HG03342 (cell line): ENCODE measurements around the gene TRAF3IP1.
"Not testable (repeated sequence)": the region's sequence is repeated elsewhere in the genome, so short reads cannot be mapped to it uniquely, and the experiment has no call there.

Source experiments
- ATAC-seq: cut with Tn5 transposase; IDR thresholded peaks from one replicate; pipeline ENCODE4 v1.9.1; 2021; ENCODE audit warnings: mild to moderate bottlenecking, moderate library complexity; ENCODE audit not compliant: unreplicated experiment

The TRAF3IP1 gene, protein sequence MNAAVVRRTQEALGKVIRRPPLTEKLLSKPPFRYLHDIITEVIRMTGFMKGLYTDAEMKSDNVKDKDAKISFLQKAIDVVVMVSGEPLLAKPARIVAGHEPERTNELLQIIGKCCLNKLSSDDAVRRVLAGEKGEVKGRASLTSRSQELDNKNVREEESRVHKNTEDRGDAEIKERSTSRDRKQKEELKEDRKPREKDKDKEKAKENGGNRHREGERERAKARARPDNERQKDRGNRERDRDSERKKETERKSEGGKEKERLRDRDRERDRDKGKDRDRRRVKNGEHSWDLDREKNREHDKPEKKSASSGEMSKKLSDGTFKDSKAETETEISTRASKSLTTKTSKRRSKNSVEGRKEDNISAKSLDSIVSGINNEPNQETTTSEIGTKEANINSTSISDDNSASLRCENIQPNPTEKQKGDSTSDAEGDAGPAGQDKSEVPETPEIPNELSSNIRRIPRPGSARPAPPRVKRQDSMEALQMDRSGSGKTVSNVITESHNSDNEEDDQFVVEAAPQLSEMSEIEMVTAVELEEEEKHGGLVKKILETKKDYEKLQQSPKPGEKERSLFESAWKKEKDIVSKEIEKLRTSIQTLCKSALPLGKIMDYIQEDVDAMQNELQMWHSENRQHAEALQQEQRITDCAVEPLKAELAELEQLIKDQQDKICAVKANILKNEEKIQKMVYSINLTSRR

DNA sequence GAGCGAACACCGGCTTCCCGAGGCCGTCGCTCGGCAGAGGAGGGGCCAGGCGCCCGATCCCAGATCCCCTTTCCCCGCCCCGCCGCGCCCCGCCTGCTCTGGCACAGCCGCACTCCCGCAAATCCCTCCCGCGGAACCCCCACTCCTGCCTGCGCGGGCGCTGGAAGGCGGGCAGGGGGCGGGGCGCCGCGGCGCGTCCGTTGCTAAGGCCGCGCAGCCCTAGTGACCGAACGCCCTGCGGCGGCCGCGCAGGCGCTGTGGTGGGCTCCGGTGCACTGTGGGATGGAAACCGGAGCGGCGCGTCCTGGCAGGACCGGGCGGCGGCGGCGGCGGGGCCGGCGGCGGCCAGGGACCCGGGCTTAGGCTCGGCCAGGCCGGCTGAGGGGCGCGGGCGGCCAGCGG is at the start of gene TRAF3IP1:
TRAF3IP1 (plus strand) TSS at position 273 of the 402 bp plus-strand sequence. CDS start 145 bp downstream, outside the sequence.
- peak; percentile 97 for ATAC-seq

DNA sequence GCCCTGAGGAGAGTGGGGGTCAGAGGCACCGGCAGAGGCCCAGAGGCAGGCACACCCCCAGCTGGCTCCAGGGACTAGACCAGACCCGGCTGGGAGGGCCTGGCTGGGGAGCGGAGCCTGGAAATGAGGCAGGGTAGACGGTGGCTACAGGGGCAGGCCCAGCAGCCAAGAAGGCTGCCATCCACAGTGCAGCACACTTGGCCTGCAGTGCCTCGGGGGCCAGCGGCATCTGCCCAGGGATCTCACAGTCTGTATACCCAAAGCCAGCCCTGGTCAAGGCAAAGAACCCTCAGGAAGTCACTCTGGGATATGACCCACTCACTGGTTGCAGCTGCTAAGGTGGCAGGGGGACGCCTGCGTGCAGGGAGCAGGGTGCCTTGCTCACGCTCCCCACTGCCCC is 49.7 kb upstream of the TRAF3IP1 start:
- no peak for ATAC-seq

DNA sequence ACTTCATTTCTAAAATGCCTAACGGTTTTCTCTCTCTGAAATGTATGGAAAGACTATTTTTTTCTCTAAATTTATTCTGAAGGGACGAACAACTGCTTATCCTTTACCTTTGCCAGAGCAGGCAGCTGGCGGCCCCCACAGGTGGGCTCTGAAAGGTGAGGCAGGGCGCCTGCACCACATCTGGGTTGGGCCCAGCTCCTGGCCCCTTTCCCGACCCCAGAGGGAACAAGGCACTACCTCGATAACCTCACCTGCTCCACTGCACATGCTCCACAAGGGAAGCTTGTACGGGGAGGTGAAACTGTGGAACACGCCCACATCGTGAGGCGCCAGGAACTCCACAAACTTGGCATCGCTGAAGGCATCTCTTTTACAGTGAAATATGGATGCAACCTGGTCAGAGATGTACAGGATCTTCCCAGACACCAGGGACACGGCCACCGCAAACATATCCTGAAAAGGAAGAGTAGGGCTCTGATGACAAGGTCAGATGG is 49.2 kb upstream of the TRAF3IP1 start:
- ATAC-seq = no peak

DNA sequence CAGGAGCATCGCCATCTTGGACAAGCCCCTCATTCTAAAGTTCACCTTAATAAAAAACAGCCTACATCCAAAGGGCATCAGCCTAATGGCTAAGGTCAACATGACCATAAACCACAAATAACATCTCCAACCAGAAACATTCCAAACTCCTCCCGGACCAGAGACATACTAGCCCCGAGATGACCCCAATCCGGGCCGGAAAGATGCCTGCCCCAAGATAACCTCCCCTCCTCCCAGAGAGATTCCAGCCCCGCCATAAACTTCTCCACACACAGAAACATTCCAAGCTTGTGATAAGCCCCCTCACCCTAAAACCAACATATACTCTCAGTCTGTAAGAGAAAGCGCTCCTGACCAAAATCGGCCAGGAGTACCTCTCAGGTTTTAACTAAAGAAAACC is 48.6 kb upstream of the TRAF3IP1 start:
- not testable (repeated sequence) for ATAC-seq

DNA sequence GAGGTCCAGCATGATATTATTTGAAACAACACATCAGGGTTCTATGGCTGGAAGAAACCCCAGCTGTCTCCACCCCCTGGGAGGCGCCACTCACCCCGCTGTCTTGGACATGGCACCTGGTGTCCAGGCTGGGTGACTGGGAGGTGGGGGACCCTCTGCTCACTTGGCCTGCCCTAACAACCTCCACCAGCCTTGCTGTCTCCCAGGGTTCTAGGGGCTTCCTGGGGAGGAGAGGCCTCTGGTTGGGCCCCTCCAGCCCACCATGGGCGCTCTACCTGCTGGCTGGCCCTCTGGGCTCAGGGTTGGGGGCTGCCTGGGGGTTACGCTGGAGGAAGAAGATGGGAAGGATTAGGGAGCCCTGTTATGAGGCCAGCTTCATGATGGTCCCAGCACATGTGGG is 48.2 kb upstream of the TRAF3IP1 start:
- no peak for ATAC-seq

DNA sequence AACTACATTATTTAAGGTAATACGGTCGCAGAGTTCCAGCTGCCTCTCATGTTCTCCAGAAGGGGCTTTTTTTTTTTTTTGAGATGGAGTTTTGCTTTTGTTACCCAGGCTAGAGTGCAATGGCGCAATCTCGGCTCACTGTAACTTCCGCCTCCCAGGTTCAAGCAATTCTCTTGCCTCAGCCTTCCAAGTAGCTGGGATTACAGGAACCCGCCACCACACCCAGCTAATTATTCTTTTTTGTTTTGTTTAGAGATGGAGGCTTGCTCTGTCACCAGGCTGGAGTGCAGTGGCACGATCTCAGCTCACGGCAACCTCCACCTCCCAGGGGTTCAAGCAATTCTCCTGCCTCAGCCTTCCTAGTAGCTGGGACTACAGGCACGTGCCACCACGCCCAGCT is 46.9 kb upstream of the TRAF3IP1 start:
- not testable (repeated sequence) for ATAC-seq

DNA sequence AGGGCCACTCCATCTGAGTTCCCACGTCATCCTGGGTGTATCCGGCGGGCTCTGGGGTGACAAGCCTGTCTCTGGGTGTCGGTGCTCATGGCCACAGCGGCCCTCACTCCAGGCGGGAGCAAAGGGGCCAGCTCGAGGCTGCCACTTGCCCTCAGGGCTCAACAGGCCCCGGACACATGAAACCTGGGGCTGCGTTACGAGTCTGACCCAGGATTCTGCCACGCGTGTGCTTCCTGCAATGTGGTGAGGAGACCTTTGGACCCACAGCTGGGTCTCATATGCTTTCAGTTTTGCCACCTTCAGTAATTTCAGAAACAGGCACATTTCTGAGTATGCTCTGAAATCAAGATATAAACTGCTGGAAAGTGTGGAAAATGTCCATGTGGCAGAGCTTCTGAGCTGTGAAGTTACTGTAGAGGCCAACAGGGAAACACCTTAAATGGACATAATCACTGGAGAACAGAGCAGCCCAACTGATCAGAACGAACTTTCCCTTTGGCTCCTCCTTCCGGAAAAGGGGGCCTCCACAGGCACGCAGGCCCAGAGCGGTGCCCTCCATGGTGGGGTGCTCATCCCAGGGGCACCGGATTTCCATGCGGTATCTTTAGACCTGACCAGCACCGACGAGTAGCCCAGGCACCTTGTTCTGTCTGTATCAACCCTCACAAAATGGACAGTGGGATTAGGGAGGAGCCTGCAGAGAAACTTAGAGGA is 46.0 kb upstream of the TRAF3IP1 start:
- ATAC-seq = no peak

DNA sequence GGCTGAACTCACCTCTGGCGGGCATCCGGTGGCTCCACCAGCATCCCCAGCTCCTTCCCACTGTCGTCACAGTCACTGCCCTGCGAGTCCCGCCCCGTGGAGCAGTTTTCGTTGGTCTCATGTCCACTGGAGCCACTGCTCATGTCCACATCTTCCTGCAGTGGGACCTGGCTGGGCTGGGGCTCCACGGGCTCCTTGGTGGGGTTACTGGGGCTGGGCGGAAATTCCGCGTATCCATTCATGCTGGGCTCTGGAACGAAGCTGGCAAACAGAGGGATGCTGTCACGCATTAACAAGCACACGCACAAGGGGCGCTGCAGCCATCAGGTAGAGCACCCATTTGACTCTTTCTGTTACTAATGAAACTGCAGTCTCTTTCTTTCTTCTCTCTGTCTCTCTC is 42.6 kb upstream of the TRAF3IP1 start:
- ATAC-seq = no peak

DNA sequence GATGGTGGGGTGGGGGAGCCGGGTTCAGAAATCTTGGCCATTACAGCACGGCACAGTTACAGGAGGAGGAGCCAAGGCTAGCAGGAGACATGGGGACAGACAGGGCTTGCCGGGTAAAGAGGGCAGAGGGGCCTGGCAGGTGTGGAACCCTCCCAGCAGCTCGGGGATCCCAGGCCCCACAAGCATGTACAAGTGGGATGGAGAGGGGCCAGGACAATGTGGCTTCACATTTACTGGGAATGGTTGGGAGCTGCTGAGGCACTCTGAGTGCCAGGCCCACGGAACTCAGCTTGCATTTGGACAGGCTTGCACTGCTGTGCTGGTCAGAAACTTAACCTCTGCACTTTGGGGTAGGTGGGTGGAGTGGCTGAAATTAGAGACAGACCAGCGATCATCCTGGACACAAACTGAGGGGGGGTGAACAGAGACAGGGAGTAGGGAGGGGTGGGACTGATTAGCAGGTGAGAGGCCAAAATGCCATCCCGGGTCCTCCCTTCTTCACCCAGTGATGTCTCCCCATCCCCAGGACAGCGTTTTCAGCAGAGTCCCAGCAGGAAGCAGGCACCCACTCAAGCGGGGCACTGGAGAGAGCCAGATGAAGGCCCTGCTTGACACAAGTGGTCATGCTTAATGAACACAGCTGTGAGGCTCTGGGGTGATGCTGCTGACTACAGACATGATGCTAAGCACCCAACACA is 41.5 kb upstream of the TRAF3IP1 start:
- ATAC-seq = no peak

DNA sequence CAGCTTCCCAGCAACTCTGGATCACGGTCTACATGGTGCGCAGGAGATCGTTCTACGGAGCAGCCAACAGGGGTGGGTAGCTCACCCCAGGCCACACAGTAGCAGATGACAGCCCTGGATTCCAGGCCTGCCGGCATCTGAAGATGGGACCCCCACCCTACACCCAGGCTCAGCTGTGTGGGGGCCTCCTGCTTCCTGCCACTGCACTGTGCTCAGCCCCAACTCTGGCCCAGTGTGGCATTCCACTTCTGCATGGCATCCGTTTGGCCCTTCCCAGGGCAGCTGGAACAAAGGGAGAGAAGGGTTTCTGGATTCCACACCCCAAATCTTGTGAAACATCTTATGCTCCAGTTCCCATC is 41.0 kb upstream of the TRAF3IP1 start:
- ATAC-seq = no peak

DNA sequence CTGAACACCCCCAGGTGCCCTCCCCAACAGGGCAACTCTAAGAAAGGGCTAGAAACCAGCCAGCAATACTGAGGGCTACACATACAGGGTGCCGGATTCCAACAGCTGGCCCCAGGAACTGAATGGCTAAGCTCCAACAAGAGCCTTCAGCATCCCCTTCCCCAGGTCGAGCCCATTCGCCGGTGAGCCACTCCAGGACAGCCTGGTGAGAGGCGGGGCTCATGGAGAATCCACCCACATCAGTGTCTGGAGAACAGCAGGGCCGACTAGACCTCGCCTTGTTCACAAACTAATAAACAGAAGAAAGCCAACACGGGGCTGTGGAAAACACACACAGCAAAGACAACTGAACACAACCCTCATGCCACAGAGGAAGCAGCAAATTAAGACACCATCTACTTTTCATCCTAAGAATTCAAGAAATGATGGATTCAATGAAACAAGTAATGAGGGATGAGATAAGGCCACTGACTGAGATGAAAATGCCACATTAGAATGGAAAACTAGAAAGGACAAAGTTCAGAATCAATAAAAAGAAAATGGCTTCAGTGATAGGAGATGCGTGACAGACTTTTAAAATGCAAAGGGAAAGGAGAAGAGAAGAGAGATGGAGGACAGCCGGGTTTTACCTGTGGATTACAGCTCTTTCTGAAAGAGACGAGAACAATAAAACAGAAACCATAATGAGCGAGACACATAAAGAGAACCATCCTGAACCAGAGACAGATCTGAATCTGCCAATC is 40.1 kb upstream of the TRAF3IP1 start:
- no peak for ATAC-seq

DNA sequence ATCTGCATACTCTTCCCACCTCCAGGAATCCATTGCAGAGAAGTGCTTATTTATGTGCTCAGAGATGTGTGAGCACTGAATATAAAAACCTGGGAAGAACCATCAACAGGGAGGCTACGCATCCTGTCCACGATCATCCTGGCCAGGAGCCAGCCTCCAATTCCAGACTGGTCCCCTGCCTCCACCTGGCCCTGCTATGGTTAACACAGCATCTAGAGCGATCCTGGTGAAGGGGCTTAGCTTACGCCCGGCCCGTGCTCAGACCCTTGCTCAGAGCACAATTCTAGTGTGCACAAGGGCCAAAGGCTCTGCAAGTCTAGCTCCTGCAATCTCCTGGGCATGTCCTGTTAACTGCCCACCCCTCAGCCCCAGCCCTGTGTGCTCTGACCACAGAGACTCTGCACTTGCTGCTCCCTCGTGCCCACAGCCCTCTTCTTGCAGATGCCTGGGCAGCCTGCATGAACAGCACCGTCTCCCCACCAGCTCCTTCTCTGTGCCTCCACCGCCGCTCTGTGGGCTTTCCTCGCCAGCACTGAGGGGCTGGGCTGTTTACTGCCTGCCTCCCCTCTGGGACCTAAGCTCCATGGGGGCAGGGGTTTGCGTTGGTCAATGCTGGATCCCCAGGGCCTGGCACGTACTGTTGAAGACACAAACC is 38.4 kb upstream of the TRAF3IP1 start:
- no peak for ATAC-seq

DNA sequence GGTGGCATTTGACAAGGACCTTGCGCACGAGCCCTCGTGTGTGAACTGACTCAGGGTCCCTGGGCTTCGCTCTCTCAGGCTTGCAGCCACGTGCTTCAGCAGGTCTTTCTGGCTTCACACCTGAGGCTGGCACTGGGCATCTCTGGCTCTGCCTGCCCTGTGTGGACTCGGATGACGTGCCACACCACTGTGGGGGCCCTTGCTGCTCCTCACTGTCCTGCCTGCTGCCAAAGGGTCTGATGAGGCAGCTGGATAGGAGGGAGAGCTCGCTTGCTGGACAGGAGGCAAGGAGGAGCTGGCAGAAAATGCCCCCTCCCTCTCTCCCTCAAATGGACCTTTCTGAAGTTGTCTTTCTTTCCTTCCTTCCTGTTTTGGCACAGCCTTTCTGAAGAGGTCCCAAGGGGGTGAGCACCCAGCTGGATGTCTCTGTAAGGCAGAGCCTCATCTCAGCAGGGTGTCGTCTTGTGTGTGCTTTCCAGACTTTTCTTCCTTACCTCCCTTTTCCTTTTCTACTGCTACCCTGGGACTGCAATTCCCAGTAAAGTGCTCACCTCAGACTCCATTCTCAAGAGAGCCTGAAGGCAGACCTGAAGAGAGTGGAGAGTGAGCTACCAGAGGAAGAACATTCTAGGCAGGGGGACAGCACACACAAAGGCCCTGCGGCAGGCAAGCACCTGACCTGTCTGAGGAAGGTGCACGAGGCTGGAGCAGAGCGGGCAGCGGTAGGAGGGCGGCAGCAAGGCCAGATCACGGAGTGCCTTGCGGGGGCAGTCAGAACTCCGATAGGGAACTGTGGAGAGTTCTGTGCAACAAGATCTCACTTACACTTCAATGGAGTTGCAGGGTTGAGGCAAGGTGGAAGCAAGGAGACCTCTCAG is 37.2 kb upstream of the TRAF3IP1 start:
- ATAC-seq = no peak

DNA sequence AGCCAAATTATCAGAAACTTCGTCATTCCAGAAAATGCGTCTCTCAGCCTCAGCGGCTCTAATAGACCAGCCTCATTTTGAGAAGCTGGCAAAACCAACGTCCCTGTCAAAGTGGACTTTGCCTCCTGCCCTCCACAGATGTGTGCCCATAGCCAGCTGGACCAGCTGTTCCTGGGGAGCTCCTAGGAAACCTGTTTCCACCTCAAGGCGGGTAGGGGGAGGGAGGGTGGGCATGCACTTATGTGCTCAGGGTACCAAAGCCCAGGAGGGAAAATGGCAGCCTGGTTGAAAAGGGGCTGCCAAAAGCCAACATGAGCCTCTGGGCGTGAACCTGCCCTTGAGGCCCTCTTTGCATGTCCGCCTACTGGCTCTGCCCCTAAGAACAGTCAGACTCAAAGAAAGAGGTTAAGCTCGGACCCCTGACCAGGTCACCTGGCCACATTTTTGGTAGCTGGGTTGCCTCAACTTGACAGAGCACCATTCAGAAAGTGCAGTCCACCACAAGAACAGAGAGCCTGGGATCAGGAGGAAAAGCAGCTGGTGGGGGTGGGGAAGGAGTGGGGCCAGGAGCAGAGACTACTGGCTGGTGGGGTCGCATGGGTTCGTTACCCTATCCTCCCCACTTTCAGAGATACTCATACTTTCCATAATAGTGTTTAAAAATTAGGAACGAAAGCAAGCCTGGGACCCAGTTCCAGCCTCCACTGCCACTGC is 35.4 kb upstream of the TRAF3IP1 start:
- no peak for ATAC-seq

DNA sequence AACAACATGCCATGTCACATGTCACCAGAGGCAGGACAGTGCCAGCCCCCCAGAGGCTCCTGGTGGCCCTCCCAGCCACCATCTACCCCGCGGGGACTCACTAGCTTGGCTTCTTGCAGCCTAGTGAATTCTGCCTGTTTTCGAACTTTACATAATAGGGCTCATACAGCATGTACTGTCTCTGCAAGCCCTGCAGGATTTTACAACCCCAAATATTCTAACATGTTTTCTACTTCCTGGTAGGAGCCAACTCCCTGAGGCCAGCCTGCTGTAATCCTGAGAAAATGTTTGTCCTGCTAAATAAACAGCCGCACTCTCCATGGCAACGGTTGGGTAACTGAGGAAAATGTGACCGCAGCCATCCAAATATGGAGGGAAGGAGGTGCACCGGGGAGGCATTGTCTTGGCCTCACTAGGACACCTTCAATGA is 34.6 kb upstream of the TRAF3IP1 start:
- ATAC-seq = no peak

DNA sequence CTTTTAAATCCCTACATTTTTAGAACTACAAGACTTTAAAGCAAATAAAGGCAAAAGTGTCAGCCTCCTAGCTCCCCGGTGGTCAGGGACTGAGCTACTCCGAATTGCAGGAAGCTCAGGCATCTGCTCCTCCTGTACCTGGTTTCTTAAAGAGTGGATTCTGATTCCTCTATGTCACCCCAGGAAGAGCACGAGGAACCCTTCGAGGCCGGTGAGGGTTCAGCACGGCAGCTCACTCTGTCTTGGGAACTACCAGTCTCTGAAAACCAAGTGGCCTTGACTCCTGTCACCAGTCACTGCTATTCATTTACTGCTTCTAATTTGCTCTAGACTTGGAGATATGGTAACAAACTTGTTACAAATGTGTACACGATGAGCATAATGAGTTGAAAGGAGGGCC is 34.2 kb upstream of the TRAF3IP1 start:
- ATAC-seq = no peak

DNA sequence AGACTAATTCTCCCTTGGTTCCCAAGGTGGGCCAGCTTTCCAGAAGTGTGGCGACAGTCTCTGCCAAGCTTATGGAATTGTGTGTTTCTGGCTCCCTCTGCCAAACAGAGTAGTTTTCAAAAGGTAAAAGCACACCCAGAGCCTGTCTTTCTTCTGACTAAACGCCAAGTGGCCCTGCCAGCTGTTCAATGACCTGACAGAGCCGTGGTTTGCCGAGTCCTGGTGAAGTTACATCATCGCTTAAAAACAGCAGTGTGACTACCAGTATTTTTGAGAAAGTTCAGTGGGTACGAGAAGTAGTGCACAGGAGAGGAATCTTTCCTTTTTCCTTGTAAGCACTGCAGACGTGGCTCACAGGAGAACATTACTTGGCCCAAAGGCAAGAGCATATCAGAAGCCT is 33.8 kb upstream of the TRAF3IP1 start:
- ATAC-seq = no peak
